ENCODE measurements around the gene SH2D7.

Gene SH2D7

DNA sequence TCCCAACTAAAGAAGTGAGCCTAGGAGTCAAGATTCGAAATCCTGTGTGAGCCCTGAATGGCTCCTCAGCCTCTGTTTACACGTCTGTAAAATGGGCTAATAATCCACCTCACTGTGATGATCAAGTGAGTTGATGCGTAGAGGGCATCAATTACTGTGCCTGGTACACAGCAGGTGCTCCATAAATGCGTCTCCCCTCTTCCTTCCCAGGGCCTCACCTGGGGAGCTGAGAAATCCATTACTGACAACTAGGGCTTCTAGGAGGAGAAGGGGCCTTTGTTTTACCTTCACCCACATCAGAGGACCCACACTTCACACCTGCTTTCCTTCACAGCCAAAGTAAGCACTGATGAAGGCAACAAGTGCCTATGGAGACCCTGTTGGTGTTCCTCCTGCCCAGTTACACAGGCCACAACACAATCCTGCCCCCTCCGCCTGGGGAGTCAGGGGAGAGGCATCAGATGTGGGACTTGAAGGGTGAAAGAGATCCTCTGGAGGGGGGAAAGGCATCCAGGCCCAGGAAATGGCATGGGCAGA lies 37.5 kb downstream of the SH2D7 start:
- in situ Hi-C loops (cut with MboI; ENCODE audit: low pct_unique_long_range_greater_than_20kb, low sequenced_read_pairs, unreplicated experiment) = loop anchor here (5.0 kb wide), 1 partner anchor 67 kb away; no protein-coding TSS in a partner anchor
- TF ChIP-seq, protein P1, sequence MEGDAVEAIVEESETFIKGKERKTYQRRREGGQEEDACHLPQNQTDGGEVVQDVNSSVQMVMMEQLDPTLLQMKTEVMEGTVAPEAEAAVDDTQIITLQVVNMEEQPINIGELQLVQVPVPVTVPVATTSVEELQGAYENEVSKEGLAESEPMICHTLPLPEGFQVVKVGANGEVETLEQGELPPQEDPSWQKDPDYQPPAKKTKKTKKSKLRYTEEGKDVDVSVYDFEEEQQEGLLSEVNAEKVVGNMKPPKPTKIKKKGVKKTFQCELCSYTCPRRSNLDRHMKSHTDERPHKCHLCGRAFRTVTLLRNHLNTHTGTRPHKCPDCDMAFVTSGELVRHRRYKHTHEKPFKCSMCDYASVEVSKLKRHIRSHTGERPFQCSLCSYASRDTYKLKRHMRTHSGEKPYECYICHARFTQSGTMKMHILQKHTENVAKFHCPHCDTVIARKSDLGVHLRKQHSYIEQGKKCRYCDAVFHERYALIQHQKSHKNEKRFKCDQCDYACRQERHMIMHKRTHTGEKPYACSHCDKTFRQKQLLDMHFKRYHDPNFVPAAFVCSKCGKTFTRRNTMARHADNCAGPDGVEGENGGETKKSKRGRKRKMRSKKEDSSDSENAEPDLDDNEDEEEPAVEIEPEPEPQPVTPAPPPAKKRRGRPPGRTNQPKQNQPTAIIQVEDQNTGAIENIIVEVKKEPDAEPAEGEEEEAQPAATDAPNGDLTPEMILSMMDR (IDR thresholded peaks at IDR 0.05; ENCODE audit: extremely low read depth, insufficient read depth, missing control alignments) = no peak
- DNase-seq (ENCODE audit: low spot score) = no peak

DNA sequence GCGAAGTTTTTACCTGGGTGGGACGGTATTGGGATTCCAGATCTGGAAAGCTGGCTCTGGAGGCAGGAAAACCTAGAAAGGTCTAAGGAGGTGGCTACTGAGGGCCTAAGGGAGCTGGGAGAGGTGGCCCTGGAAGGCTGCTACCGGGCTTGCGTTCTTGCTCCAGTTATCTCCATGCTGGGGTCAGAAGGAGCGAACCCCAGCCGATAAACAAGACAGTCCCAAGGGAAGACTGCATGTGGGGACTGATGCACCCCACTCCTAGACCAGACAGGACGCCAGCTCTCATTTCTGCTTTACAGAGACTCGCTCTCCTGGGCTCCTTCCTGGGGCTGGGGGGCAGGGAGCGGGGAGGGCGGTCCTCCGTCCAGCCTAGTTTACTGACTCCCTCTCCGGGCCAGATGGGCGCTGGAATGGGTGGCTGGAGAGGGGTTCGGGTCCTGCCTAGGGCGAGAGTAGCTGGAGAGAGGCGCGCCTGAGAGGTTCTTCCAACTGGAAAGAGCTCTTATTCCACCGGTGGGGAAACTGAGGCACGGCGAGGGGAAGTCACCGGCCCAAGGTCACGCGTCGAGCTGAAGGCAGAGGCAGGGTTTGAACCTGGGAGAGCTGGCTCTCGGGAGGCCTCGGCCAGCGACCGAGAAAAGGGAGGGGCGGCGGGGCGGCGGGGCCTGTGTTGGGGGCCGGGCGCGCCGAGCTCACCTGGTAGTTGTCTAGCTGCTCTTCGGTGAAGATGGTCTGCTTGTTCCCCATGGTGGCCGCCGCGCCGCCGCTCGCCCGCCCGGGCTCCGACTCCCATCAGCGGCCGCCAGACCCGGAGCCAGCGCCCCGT lies 38.3 kb downstream of the SH2D7 start:
- no peak for DNase-seq (ENCODE audit: low spot score)
- in situ Hi-C loops (cut with MboI; ENCODE audit: low pct_unique_long_range_greater_than_20kb, low sequenced_read_pairs, unreplicated experiment) = loop anchor here (5.0 kb wide), 1 partner anchor 67 kb away; no protein-coding TSS in a partner anchor
- TF ChIP-seq, protein P1 (IDR thresholded peaks at IDR 0.05; ENCODE audit: extremely low read depth, insufficient read depth, missing control alignments) = no peak

DNA sequence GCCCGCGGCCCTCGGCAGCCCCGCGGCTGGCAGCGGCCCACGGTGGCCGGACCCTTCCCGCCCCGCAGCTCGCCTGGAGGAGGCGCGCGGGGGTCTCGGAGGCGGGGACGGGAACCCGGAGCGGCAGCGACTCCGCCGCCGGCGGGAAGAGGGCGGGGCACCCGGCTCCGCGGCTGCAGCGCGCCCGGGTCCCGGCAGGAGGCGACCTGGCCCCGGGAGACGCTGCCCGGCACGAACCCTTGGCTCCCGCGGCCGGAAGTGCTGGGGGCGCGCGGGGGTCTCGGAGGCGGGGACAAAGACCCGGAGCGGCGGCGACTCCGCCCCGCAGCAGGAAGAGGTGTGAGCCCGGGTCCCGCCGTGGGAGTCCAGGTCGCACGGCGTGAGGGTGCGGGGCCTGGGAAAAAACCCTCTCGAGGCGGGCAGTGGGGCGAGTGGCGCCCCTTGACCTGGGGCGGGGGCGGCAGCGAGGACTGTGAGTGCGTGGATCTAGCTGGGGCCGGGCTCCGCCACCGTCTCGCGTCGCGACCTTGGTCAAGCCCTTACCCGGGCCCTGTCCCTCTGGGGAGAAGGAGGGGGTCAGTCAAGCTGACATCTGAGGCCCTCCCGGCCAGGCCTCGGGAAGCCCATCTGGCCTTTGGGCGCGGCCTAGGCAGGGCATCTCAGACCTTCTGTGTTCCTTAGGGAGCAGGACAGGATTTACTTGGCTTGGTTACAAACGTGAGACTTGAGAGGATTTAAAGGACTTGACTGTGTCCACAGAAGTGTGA lies 39.1 kb downstream of the SH2D7 start, which contains the start of gene CIB2:
CIB2 (minus strand) TSS at position 151 of the 767 bp plus-strand sequence. CDS start 230 bp downstream, outside the sequence.
- peak; percentile 97 for DNase-seq (ENCODE audit: low spot score)
- in situ Hi-C loops (cut with MboI; ENCODE audit: low pct_unique_long_range_greater_than_20kb, low sequenced_read_pairs, unreplicated experiment) = loop anchor here (5.0 kb wide), 1 partner anchor 66 kb away; no protein-coding TSS in a partner anchor

DNA sequence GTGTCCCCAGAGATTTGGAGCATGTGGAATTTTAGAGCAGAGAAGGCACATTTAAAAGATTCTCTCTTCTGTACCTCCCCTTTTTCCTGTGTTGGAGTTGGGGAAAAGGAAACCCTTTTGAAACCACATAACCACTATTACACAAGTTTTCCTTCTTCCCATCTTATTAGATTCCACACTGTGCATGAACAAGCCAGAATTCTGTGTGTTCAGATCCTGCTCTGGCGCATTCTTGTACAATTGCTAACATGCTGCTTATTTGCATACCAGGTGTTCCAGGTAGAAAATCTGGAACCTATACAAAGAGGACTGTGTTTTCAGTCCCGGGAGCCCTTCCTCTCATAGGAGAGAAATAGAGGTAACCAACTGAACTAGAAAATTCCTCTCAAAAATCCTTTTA lies 41.4 kb downstream of the SH2D7 start:
- TF ChIP-seq, protein P1 (IDR thresholded peaks at IDR 0.05; ENCODE audit: extremely low read depth, insufficient read depth, missing control alignments) = no peak
- in situ Hi-C loops (cut with MboI; ENCODE audit: low pct_unique_long_range_greater_than_20kb, low sequenced_read_pairs, unreplicated experiment) = loop anchor here (5.0 kb wide), 1 partner anchor 64 kb away; no protein-coding TSS in a partner anchor
- no peak for DNase-seq (ENCODE audit: low spot score)

More for the DNA sequence above, 39.1 kb downstream of the SH2D7 start, which contains the start of gene CIB2:
- TF ChIP-seq, protein P1 (IDR thresholded peaks at IDR 0.05; ENCODE audit: extremely low read depth, insufficient read depth, missing control alignments) = peak; percentile 96

DNA sequence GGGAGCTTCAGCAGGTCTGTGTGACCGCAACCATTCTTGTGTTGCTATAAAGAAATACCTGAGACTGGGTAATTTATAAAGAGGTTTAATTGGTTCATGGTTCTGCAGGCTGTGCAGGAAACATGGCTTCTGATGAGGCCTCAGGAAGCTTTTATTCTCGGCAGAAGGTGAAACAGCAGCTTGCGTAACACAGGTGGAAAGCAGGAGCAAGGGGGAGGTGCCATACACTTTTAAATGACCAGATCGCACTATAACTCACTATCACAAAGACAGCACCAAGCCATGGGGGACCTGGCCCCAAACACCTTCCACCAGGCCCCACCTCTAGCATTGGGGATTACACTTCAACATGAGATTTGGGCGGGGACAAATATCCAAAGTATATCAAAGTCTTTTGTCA lies 47.2 kb downstream of the SH2D7 start:
- TF ChIP-seq, protein P1 (IDR thresholded peaks at IDR 0.05; ENCODE audit: extremely low read depth, insufficient read depth, missing control alignments) = no peak
- DNase-seq (ENCODE audit: low spot score) = no peak
- in situ Hi-C loops (cut with MboI; ENCODE audit: low pct_unique_long_range_greater_than_20kb, low sequenced_read_pairs, unreplicated experiment) = no loop called here

DNA sequence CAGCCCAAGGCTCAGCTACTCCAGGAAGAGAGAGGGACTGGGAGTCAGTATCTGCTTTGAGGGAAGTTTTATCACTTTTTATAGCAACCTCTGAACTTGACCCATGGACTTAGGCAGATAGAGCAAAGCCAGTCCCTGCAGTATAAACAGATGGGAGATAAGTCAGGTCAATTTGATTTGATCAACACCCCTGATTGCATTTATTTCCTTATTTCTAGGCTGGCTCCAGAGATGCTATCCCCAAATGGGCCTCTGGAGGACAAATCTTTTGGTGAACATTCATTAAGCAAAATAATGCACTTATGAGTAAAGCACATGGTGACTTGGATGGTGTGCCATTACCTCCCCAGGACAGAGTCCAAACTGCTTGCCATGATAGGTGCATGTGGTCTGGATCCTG lies 47.9 kb downstream of the SH2D7 start:
- in situ Hi-C loops (cut with MboI; ENCODE audit: low pct_unique_long_range_greater_than_20kb, low sequenced_read_pairs, unreplicated experiment) = no loop called here
- TF ChIP-seq, protein P1 (IDR thresholded peaks at IDR 0.05; ENCODE audit: extremely low read depth, insufficient read depth, missing control alignments) = no peak

More for the DNA sequence above, 47.9 kb downstream of the SH2D7 start:
- DNase-seq (ENCODE audit: low spot score) = no peak
